IPS-18c (cell line): ENCODE data around the gene NKD1.

Experiments used
- H3K4me3 ChIP-seq: 2 replicates; pipeline ENCODE4 v1.7.0; 2013; ENCODE audit warnings: low read depth, mild to moderate bottlenecking, low read length, moderate library complexity; ENCODE audit not compliant: insufficient read depth
- H3K9me3 ChIP-seq: one replicate; pipeline ENCODE4 v1.6.1; 2013; ENCODE audit warnings: mild to moderate bottlenecking, low read length, moderate library complexity; ENCODE audit not compliant: control insufficient read depth, insufficient read depth

The NKD1 gene

DNA sequence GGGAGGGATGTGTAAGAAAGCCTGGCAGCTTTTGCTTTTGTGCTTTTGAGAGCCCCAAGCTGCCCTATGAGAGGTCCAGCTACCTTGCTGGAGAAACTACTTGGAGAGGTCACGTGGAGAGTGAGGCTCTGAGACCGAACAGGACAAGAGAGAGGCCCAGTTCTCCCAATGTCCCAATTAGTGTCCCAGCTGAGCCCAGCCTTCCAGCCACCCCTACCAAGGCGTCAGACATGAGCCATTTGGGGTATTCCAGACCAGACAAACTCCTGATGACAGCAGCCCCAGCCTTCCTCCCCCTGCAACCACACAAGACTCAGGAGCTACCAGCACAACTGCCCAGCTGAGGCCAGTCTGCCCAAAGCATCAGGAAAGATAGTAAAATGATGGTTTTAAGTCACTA lies 35.0 kb downstream of the NKD1 start:
- no peaks in the 10 kb centered on the region for H3K9me3 ChIP-seq
- H3K4me3 ChIP-seq: no peak overlapping the region

DNA sequence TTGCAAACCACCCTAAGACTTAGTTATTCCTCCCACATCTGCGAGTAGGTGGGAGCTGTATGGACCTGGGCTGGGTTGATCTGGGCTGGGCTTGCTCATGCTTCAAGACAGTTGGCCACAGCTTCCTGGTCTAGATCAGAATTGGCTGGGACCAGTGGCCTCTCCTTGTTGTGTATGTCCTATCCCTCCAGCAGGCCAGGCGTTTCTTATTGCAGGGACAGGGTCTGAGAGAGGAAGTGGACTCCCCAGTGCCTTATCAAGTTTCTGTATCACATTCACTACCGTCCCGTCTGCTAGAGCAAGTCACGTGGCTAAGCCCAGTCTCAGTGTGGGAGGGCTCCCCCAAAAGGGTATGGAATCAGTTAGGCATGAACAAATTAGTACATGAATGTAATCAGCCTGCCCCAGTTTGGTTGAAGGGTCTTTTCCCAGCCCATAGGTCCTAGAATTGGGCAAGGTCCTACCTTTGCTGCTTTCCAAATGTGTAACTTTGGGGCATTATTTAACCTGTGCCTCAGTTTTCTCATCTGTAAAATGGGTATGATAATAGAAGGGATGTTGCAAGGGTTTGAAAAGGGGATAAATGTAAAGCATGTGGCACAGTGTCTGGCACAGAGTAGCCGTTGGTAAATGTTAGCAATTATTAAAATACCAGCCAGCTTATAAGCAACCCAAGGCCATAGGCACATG lies 36.0 kb downstream of the NKD1 start:
- no peaks in the 10 kb centered on the region for H3K9me3 ChIP-seq
- no peak overlapping the region for H3K4me3 ChIP-seq

DNA sequence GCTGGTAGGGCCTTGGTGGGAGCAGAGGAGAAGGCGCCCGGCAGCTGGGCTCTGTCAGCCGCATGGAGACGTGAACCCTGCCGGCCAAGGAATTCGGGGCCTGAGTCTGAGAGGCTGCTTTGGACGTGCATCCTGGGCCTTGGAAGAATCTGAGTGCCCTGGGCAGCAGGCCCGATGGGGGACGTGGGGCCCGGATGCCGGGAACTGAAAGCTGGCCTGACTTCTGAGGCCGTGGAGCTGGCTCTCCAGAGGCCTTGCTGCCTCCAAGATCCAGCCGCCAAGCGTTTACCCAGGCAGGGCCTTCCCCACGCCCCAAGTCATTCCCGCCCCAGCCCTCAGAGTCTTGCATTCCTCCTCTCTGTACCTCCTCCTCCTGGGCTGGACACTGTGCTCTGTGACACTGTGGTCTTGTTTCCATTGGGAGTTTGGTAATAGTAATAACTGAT lies 37.2 kb downstream of the NKD1 start:
- Histone ChIP-seq H3K9me3 (no peaks in the 10 kb centered on the region), H3K4me3 (no peak overlapping the region)

DNA sequence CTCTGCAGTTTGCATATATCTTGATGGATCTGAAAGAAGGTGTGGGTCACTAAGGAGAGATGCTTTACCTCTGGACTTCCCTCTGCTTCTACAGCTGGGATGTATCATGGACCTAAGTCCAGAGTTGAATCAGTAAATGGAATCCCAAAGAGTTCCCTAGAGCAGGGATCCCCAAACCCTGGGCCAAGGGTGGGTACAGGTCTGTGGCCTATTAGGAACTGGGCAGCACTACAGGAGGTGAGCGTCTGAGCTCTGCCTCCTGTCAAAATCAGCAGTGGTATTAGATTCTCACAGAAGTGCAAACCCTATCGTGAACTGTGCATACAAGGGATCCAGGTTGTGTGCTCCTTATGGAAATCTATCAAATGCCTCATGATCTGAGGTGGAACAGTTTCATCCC lies 39.3 kb downstream of the NKD1 start:
- no peak overlapping the region for H3K4me3 ChIP-seq
- H3K9me3 ChIP-seq: no peaks in the 10 kb centered on the region

DNA sequence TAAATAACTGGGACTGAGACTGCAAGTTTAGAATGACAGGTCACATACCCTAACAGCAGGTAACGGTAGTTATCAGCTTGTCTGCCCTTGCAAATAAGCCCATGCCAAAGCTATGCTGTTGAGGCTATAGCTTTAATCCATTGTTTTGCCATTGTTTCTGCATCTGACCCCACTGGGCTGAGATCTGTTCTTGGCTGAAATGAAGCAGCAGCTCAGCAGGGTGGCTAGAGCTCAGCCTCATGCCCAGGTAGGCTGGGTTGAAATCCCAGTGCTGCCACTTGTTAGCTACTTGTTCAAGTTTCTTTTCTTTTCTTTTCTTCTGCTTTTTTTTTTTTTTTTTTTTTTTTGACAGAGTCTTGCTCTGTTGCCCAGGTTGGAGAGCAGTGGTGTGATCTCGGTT lies 40.1 kb downstream of the NKD1 start:
- Histone ChIP-seq H3K4me3 (no peak overlapping the region), H3K9me3 (no peaks in the 10 kb centered on the region)

DNA sequence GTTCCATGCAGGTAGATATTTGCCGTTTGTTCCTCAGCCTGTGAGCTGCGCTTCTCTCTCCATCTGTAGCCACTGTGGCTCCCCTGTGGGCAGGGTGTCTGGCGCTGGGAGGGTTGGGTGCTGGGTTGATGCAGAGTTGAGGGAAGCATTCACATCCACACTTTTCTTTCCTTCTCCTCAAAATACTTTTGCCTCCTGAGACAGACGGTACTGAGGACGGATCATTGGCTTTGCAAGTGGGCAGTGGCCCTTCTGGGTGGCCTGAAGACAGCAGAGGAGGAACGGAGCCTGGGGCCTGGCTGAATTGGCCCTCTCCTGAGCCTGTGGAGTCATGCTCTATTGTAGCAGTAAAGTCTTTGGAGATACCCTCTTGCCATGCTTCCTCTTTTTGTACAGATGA lies 43.0 kb downstream of the NKD1 start:
- no peaks in the 10 kb centered on the region for H3K9me3 ChIP-seq
- H3K4me3 ChIP-seq: no peak overlapping the region

DNA sequence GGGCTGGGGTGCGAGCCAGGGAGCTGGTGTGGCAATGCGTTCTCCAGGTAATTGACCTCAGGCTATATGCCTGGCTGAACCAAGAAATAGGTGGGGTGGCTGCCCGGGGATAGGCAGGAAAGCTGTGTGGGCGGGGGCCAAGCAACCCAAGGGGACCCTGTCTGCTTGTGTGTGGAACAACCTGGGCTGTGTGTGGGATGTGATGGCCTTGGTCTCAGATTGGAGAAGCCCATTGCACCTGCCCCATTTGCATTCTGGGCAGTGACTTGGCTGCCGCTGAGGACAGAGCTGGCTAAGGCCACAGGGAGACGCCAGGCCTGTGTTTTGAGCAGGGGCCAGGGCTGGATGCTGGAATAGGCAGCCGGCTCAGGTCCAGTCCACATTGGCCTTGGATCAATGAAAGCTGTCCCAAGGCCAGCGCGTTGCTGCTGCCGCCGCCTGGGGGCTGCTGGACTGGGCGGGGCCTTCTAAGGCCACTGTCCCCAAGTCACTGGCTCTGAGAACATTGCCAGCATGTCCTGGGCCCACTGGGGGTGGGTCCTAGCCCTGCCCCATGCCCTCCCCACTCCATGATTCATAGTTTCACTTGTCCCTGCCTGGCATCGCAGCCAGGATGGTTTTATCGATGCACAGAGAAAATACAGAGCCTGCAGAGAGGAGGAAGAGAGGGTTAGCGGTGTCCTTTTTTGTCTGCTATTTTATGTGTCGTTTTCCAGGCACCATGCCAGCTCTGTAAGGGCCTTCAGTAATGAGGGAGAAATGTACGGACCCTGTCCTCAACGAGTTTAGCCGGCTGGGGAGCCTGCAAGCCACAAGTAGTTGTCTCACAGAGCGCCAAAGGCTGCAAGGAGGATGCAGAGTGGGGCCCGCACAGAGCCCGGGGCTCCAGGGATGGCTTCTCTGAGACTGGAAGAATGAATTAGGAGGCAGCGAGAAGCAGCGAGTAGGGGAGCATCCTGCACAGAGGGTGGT lies 43.9 kb downstream of the NKD1 start:
- no peaks in the 10 kb centered on the region for H3K9me3 ChIP-seq

DNA sequence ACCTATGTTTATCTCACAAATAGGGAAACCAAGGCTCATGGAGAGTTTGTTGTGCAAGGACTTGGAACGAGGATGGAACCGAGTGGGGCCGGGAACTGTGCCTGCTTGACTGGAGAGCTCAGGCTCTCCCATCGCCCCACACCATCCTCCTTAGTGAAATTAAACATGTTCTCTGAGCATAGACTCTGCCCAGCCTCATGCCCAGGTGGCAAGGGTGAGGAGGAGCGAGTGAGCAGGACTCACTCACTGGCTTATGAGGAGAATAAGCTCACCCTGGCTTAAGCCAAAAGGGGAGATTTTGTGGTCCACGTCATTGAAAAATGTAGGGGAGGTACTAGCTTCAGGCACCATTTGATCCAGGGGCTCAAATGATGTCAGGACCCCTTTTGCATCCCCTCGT lies 44.8 kb downstream of the NKD1 start:
- H3K4me3 ChIP-seq: no peak overlapping the region
- no peaks in the 10 kb centered on the region for H3K9me3 ChIP-seq

More for the DNA sequence above, 43.9 kb downstream of the NKD1 start:
- no peak overlapping the region for H3K4me3 ChIP-seq

DNA sequence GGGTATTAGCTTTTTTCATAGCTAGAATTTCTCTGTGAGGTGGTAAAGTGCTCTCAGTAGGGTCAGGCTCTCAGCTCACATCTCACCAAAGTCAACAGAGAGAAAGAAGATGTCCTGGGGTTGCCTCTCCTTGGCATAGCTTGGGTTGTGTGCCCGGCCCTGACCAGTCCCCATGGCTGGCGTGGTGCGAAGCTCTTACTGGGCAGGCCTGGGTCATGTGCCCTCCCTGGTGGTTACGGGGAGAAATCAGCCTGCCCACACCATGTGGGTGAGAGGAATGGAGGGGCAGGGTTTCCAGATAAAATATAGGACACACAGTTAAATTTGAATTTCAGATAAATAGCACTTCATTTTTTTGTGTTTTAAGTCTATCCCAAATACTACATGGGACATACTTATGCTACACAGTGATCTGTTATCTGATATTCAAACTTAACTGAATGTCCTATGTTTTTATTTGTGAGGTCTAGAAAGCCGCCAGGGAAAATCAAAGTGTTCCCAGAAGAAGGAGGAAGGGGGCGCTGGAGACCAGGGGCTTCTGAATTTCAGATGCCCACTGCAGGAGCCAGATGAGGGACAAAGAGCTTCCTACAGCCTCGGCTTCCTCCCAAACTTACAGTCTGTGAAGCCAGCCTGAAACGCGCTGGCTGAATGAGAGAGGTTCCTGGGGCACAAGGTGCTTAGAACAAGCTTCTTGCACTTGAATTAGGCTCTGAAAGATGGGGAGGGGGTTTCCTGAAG lies 45.4 kb downstream of the NKD1 start:
- Histone ChIP-seq H3K4me3 (no peak overlapping the region), H3K9me3 (no peaks in the 10 kb centered on the region)

DNA sequence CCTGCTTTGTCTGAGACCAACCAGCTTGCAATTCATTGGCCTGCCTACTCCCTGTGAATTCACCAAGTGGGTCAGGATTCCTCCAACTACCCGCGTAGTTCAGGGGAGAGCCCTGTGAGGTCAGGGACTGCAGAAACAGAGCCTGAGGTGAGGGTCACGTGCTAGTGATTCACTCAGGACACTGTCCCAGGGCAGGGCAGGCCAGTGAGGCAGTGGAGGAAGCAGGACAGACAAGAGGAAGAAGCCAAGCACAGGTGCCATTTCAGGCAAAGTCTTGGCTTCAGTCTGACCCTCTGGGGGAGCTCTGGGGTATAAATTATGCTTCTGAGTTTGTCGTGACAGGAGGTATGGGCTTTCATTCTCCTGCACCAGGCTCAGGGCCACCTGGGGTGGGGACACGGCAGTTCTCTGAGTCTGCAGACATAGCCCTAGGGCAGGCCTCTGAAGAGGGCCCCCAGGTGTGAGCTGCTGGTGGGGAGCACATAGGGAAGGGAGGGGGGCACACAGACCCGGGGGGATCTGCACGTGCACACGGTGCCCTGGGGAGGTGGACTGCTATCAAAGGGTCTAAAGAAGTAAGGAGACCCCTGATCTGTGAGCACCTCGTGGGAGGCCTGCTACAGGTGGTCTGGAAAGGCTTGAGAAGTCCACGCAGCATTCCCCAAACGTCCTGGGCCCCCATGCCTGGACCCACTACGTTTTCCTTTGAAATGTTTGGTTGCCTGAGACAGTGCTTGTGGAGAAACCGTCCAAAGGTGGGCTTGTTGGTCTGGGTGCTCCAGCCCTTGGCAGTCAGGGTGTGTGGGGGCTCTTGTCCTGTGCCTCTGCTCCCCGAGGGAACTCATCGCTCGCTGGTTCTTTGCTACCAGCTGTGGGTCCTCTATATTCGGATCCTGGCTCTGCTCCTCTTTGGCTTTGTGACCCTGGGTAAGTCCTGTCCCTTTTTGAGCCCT lies 46.4 kb downstream of the NKD1 start:
- Histone ChIP-seq H3K4me3 (no peak overlapping the region), H3K9me3 (no peaks in the 10 kb centered on the region)

DNA sequence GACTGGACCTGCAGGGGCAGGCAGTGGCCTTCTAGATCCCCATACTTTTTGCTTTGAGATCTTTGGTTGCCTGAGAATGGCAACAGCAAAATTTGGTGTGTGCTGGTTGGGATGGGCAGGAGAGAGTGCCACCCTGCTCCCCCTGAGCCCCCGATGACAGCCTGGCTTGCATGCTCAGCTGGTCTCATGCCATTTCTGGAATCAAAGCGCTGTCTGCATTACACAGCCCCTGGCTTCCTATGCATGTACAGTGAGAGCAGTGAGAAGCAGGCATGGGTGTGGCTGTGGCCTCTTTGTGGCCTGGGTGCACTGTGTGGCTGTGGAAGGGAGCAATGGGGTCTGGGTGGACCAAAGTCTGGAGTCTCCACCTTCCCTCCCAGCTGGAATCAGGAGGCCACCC lies 47.7 kb downstream of the NKD1 start:
- Histone ChIP-seq H3K4me3 (no peak overlapping the region), H3K9me3 (no peaks in the 10 kb centered on the region)

DNA sequence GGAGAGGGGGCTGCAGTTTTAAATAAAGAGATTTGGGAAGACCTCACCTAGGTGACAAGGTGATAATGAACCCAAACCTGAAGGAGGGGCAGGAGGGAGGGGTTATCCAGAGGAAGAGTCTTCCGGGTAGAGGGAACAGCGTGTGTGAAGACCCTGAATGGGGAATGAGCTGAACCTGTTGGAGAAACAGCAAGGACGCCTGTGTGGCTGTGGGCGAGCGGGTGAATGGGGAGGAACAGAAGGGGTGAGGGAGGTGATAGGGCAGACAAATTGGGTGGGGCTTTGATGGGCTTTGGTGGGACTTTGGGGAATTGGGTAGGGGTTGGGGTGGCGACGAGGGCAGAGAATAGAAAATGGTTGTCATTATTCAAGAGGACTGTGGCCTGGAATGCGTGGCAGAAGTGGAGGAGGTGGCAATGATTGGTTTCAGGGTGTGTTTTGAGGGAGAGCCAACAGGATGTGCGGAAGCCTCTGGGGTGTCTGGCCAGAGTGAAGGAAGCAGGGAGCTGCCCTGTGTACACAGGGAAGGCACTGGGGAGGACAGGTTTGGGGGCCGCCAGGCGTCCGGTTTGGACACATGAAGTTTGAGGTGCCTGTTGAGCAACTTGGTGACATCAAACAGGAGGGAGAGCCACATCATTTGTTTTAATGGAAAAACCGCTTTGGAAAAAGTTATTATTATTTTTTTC lies 48.7 kb downstream of the NKD1 start:
- H3K4me3 ChIP-seq: no peak overlapping the region
- no peaks in the 10 kb centered on the region for H3K9me3 ChIP-seq

DNA sequence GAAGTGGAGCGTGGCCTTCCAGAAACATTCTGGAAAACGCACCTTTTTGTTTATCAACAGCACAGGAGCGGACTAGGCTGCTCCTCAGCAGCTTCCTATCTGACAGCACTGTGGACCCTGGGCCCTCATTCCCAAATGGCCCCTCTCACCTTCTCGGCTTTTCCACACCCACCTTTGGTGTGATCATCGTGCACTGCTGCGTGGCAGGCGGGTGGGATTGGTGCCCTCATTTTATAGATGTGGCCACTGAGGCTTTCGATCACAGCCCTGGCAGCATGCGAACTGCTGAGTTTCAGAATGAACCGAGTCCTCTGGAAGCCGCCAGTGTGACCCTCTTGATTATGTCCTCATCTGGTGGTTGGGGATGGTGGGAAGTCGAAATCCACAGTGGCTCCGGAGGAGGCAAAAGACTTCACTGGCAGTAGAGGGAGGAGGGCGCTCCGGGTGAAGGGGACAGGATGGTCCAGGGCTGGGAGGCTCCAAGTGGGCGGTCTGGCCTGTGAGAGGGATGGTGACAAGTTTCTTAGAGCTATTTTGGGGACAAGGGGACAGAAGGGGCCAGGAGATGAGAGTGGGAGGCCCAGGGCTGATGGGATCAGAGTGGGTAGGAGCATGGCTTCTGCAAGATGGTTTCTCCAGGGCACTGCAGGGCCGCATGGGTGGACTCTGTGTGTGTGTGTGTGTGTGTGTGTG lies 49.5 kb downstream of the NKD1 start:
- Histone ChIP-seq H3K9me3 (no peaks in the 10 kb centered on the region), H3K4me3 (no peak overlapping the region)

DNA sequence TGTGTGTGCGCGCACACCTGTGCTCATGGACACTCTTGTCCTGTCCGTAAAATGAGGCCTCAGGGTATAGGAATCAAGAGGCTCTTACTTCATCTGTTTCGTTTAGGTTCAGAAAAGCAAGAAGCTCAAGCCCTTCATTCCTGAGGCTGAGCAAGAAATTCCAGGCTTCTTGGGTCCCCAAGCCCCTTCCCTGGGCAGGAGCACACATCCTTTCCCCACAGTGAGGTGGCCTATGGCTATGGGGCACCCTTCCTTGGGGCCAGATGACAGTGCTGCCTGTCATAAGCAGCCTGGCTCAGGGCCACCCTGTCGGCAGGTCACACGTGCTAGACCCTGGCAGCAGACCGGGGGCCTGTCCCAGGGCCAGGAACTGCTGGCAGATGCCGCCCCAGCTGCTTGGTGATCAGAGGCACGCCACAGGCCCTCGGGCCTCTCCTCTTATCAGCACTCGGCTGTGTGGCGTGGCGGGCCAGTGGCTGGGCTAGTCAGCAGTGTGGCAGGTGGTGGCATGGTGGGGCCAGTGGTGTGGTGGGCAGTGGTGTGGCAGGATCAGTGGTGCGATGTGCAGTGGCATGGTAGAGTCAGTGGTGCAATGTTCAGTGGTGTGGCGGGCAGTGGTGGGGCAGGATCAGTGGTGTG lies 50.2 kb downstream of the NKD1 start:
- no peak overlapping the region for H3K4me3 ChIP-seq
- H3K9me3 ChIP-seq: no peaks in the 10 kb centered on the region

DNA sequence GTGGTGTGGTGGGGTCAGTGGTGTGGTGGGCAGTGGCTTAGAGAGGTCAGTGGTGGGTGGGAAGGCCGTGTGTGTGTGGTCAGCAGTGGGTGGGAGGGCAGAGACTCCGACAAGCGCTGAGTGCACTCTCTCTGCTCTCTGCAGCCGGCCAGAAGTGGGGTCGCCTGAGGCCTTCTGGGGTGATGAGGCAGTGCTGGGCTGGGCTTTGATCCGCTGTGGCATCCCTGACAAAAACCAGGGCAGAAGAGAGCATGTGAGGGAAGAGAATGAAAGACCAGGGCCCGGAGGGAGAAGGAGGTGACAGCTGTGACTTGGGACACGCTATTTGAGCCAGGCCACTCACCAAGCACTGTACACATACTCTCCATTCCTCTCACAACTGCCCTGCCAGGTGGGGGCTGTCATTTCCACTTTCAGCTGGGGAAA lies 50.8 kb downstream of the NKD1 start:
- Histone ChIP-seq H3K4me3 (no peak overlapping the region), H3K9me3 (no peaks in the 10 kb centered on the region)
